GM18505 (cell line): Measurements from ENCODE around the gene METRNL.

Source experiments
- ATAC-seq: cut with Tn5 transposase; IDR thresholded peaks from one replicate; pipeline ENCODE4 v1.9.1; 2021; ENCODE audit not compliant: unreplicated experiment
- POLR2A ChIP-seq: IDR thresholded peaks from 4 replicates; pipeline ENCODE4 v1.6.1; 2011; ENCODE audit warnings: borderline replicate concordance; ENCODE audit not compliant: insufficient read depth, insufficient read length; ENCODE audit errors: extremely low read depth

The METRNL gene

DNA sequence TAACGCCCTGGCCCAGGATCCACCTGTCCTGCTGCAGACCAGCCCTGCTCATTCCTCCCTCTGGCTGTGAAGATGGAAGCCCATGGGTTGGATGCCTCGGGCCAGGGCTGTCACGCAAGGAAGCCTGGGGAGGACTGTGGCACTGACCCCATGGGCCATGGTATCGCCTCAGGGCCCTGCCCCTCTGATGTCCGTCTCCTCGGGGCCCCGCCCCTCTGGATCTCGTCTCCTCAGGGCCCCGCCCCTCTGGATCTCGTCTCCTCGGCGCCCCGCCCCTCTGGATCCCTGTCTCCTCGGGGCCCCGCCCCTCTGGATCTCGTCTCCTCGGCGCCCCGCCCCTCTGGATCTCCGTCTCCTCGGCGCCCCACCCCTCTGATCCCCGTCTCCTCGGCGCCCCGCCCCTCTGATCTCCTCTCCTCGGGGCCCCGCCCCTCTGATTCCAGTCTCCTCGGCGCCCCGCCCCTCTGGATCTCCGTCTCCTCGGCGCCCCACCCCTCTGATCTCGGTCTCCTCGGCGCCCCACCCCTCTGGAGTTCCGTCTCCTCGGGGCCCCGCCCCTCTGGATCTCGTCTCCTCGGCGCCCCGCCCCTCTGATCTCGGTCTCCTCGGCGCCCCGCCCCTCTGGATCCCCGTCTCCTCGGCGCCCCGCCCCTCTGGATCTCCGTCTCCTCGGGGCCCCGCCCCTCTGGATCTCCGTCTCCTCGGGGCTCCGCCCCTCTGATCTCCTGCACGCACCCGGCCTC is 24.0 kb downstream of the METRNL start:
- no peak for ATAC-seq
- no peak for TF ChIP-seq POLR2A

DNA sequence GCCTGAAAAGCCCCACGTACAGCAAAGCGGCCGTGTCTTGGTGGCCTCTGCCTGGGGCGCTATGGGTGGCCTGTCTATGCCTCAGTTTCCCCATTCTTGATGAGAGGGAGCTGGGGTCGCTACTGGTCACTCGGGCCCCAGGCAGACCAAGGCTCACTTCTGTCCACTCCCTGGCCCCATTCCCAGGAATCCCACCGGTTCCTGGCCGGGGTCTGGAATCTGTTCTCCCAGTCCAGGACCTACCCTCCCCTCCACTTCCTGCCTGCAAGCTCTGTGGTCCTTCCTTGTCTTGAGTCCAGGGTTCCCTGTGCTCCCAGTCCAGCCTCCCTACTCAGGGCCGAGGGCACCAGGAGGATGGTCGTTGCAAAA is 24.5 kb downstream of the METRNL start:
- ATAC-seq: no peak
- TF ChIP-seq POLR2A: no peak

DNA sequence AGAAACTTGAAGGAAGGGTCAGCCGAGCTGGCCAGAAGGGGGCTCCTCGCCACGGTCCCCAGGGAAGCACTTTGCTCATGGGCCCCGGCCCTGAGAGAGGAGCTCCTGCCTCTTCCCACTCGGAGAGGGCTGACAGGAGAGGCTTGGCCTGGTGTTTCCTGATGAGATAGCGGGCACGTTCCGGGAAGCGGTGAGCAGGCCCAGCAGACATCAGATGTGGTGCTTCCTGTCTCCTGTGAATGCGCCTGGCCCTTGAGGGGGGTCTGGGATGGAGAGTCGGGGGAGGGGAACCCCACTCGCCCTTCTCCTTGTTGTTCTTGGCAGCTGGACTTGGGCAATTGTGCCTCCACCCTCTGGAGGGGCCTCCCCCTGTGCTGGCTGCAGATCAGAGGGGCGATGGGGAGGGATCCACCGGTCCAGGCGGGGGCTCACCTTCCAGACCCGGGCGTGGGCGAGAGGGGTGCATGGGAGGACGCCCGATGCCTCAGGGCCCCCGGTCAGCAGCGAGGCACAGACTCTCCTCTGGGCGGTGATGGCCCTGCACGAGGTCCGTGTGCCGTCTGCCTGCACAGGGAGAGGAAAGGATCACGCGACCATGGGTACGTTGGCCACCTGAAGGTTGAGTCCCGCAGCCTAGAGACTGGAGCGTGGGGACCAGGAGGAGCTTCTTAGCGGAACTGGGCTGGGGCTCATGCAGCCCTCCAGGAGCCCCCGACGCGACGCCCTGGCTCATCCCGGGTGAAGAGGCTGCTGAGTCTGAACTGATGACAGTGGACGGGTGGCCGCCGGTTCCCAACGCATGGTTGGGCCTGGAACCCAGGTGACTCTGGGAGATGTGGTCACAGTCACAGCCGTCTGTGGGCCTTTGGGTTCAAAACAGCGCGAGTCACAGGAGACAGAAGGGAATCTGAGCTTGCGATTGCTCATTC is 25.4 kb downstream of the METRNL start:
- ATAC-seq: no peak
- TF ChIP-seq POLR2A: no peak

DNA sequence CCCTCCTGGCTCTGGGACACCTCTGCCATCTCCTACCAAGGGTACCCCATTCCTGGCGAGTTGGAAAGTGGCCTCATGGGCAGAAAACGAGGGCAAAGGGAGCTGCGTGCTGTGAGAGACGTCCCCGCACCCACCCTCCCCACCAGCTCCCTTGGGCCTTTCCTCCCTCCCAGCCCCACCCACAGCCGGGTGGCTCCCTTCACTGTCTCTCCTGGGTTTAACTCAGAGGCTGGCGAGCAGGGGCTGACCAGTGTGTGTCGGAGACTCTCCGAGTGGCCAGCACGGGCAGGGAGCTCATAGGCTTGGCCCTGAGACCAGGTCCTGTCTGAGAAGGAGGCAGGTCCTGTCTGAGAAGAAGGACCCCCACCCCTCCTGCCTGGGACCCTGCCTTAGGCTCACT is 26.1 kb downstream of the METRNL start:
- no peak for ATAC-seq
- TF ChIP-seq POLR2A: no peak

DNA sequence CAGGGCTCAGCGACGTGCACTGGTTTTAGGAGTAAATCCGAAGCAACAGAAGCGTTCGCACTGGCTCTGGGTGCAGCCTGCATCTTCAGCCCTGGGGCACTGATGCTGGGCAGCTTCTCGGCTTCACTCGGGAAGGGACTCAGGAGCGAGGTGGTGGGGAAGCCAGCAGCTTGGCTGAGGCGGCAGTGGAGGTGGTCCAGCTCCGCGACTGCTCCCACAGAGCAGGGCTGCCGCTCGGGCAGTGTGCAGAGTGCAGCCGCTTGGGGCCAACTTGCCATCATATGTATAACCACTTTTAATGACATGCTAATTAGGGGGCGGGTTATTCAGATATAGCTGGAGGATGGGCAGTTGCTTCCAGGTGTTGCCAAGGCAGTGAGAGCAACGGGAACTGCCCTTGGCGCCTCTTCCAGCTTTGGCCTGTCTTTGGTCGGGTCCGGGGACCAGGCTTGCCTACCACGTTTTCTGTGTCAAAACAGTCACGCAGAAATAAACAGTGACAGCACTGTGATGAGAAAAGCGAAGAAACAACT is 26.7 kb downstream of the METRNL start:
- TF ChIP-seq POLR2A: no peak
- no peak for ATAC-seq

DNA sequence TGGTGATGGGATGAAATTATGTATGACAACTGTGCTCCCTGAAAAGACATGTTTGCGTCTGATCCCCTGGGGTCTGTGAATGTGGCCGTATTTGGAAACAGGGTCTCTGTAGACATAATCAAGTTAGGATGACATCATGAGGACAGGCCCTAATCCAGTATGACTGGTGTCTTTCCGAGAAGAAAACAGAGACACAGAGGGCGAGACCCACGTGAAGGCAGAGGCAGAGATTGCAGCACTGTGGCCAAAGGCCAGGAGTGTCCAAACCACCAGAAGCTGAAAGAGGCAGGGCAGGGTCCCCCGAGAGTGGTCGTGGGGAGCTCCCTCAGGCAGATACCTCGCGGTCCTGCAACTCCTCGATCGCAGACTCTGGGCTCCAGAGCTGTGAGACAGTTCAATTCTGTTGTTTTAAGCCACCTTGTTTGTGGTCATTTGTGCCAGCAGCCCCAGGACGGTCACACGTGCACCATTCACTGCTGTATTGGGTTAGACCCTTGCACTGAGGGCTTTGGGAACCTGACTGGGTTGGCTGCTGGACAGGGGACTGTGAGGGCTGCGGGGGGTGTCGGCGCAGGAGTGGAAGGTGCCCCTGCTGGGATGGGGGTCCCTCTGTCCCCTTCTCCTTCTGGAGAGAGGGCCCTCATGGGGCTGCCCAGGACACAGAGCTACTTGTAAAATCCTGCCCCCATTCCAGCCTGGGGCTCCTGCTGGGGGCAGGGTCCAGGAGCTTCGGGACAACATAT is 27.7 kb downstream of the METRNL start:
- no peak for TF ChIP-seq POLR2A
- no peak for ATAC-seq

DNA sequence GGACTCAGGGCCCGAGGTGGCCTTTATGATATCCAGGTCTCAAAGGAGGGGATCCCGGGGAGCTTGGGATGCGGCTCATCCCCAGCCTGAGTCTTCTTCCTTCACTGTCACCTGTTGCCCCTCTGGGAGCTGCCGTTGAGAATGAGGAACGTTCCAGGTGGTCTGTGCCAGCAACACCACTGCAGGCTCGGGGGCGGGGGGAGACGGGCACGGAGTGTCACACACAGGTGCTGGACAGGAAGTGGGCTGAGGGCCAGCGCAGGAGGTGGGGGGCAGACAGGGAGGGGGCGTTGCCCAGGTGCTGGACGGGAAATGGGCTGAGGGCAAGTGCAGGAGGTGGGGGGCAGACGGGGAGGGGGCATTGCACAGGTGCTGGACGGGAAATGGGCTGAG is 28.2 kb downstream of the METRNL start:
- ATAC-seq: no peak
- no peak for TF ChIP-seq POLR2A

DNA sequence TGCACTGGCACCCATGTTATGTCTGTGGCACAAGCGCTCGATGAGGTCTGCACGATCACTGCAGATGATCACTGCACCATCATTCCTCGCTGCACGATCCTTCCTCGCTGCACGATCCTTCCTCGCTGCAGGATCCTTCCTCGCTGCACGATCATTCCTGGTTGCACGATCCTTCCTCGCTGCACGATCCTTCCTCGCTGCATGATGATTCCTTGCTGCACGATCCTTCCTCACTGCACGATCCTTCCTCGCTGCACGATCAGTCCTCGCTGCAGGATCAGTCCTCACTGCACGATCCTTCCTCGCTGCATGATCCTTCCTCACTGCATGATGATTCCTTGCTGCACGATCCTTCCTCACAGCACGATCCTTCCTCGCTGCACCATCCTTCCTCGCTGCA is 29.3 kb downstream of the METRNL start:
- ATAC-seq: no peak
- no peak for TF ChIP-seq POLR2A

DNA sequence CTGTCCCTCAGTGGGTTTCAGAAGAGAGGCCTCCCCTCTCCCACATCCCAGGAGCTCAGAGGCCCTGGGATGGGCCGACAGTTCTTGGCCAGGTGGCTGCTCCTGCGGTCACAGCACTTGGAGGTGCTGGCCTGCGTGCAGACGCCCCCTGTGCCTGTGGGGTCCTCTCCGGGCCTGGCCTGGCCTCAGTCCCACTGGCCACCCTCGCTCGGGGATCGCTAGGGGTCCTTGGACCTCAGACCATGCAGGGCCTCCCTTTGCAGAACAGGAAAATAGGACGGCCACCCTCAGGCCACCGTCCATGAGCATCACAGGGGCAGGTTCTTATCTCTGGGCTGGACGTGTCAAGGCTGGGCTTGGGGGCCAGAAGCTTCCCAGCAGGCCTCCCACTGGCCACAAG is 30.0 kb downstream of the METRNL start:
- no peak for TF ChIP-seq POLR2A
- ATAC-seq: no peak

DNA sequence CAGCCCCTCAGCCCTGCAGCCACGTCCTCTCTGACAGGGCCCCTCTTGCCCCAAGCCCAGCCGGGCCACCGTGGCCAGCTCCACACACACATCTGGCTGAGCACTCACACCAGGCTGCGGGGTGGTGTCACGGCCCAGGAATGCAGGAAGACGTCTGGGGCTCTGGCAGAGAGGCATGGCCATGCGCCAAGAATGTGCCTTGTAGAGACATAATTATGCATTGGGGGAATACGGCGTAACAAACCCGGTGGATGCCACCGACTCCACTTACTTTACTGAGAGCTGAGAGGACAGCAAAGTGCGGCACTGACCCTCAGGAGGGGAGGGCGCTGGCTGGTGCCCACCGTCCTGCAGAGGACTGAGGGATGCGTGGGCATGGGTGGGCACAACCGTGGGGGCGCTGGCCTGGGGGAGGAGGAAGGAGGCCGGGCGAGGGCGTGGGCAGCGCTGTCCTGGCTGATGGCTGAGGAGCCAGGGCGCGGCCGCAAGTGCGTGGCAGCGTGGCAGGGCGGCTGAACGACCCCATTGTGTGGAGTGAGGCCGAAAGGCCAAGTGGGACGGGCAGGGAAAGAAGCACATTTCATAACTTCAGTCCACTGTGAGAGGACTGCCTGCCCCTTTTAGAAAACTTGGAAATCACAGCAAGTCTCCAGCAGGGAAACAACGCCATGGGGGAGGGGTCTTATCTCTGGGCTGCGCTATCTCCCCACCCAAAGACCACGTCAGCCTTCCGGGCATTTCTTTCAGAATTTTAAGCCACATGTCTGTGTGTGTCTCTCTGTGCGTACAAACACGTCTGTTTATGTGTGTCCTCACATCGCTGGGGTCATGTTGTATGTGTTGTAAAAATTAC is 30.6 kb downstream of the METRNL start:
- TF ChIP-seq POLR2A: no peak
- ATAC-seq: no peak

DNA sequence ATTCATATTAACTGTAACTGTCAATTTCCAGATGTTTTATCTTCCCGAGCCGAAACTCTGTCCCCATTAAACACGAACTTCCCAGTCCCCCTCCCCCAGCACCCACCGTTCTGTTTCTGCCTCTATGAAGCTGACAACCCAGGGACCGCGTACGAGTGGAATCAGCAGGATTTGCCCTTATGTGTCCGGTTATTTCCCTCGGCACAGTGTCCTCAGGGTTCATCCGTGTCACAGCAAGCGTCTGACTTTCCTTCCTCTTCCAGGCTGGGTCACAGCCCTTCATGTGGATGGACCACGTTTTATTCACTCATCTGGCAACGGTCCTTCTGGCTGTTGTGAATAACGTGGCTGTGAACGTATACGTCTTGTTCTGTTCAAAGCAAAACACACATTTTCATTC is 31.3 kb downstream of the METRNL start:
- no peak for TF ChIP-seq POLR2A
- no peak for ATAC-seq

DNA sequence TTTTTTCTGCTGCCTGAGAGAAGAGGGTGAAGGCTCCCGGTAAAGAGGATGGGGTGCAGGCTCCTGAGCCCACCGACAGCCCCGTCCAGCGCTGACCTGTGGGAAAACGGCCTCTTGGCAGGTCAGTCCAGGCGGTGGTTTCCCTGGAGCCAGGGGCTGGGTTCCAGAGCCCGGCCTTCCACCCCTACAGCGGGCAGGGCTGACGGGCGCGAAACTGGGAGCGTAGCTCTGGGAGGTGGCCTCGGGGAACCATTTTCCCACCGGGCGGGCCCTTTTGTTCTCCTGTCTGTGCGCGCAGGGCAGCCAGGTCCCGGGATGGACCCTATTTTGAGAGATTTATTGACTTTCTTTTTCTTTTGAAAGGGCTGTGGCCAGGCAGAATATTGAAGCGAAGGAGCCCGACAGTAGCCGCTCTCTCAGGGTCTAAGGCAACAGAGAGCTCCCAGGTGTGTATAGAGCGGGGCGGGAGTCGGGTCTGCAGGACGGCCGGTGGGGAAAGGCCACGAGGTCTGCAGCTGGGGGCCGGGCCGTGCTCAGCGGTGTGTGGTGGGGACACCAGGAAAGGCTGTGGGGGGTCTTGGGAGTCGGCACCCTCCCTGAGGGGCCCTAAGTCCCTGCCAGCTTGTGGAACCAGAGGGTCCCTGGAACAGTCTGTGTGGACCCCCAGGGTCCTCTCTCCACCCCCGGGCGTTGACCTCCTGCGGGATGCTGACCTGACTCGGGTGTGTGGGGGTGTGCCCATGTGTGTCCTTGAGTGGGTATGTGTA is 32.3 kb downstream of the METRNL start:
- no peak for TF ChIP-seq POLR2A
- no peak for ATAC-seq

DNA sequence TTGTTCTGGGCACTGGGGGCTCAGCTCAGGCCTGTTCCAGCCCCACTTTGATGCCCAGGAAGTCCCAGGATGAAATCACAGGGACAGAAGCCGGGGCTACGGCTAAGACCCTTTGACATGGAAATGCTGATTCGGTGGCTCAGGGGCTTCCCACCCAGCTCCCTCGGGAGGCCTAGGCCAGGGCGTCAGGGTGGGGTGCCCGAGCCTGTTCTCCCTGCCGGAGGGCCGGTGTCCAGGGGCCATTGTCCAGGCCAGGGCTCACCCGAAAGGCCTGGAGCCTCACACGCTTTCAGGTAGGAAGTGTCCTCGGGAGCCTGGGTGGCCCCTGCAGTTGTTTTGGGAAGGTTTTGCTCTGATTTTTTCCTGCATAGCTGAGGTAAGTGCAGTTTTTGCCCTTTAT is 34.0 kb downstream of the METRNL start:
- TF ChIP-seq POLR2A: no peak
- no peak for ATAC-seq

DNA sequence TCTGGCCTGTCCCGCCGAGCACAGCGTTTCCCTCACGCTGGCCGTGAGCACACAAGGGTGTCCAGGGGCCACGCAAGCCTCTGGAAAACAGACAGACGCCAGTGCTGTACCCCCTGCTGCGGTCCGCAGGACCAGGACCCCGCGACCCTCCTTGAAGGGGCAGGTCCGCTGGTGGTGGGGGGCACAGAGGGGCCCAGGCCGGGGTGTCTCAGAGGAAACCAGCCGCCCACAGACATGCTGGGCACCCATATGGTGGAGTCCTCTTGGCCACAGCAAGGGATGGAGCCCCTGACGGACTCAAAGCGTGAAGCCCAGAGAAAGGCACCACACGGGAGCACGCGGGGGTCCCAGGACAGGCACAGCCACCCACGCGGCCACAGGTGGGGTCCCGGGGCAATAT is 34.4 kb downstream of the METRNL start:
- no peak for TF ChIP-seq POLR2A
- ATAC-seq: no peak
